H9 (cell line): Measurements from ENCODE around the gene MTCL1. TPM values are rescaled to one million over a fixed set of nuclear protein-coding genes. Genes with fewer than 3 reads are reported as not detected.

Experiments used
- DNase-seq: peaks from one replicate; pipeline ENCODE4 v3.0.0-alpha.2; 2017
- H2AFZ ChIP-seq: one replicate; pipeline ENCODE4 v1.6.1; 2013; ENCODE audit warnings: mild to moderate bottlenecking, low read length, control low read depth, moderate library complexity
- H2AK5ac ChIP-seq: 2 replicates; pipeline ENCODE4 v1.6.1; 2013; ENCODE audit warnings: low read length, control low read depth, mixed read lengths; ENCODE audit not compliant: insufficient read length
- H2BK120ac ChIP-seq: one replicate; pipeline ENCODE4 v1.6.1; 2013; ENCODE audit warnings: low read depth, mild to moderate bottlenecking, low read length, control low read depth, inconsistent platforms; ENCODE audit not compliant: poor library complexity, severe bottlenecking
- H2BK12ac ChIP-seq: 2 replicates; pipeline ENCODE4 v1.6.1; 2013; ENCODE audit warnings: low read length, control low read depth, mixed read lengths, low read depth; ENCODE audit not compliant: insufficient read length
- H2BK15ac ChIP-seq: 2 replicates; pipeline ENCODE4 v1.6.1; 2013; ENCODE audit warnings: low read depth, low read length, control low read depth
- H2BK20ac ChIP-seq: one replicate; pipeline ENCODE4 v1.6.1; 2013; ENCODE audit warnings: low read depth, mild to moderate bottlenecking, low read length, control low read depth, inconsistent platforms; ENCODE audit not compliant: poor library complexity, severe bottlenecking
- H2BK5ac ChIP-seq: 2 replicates; pipeline ENCODE4 v1.6.1; 2013; ENCODE audit warnings: low read length, control low read depth, mixed read lengths; ENCODE audit not compliant: insufficient read length
- H3K14ac ChIP-seq: 2 replicates; pipeline ENCODE4 v1.6.1; 2013; ENCODE audit warnings: low read length, control low read depth; ENCODE audit not compliant: insufficient read depth
- H3K18ac ChIP-seq: 2 replicates; pipeline ENCODE4 v1.6.1; 2013; ENCODE audit warnings: low read depth, mild to moderate bottlenecking, mixed read lengths, low read length, control low read depth; ENCODE audit not compliant: insufficient read length
- H3K23ac ChIP-seq: 2 replicates; pipeline ENCODE4 v1.6.1; 2013; ENCODE audit warnings: low read length, control low read depth, mixed read lengths, low read depth; ENCODE audit not compliant: insufficient read length
- H3K23me2 ChIP-seq: 2 replicates; pipeline ENCODE4 v1.6.1; 2013; ENCODE audit warnings: low read depth, mild to moderate bottlenecking, mixed read lengths, low read length, control low read depth; ENCODE audit not compliant: insufficient read length, poor library complexity, severe bottlenecking
- H3K27ac ChIP-seq: 2 replicates; pipeline ENCODE4 v1.5.1; 2013; ENCODE audit warnings: low read length, control low read depth, mixed read lengths, low read depth; ENCODE audit not compliant: insufficient read length
- H3K27me3 ChIP-seq: 2 replicates; pipeline ENCODE4 v1.6.1; 2013; ENCODE audit warnings: low read length, control low read depth, inconsistent platforms; ENCODE audit not compliant: insufficient read depth
- H3K4ac ChIP-seq: 2 replicates; pipeline ENCODE4 v1.6.1; 2013; ENCODE audit warnings: low read depth, mild to moderate bottlenecking, control low read depth, inconsistent platforms, low read length, moderate library complexity
- H3K4me1 ChIP-seq: 2 replicates; pipeline ENCODE4 v1.6.1; 2013; ENCODE audit warnings: low read length, control low read depth, inconsistent platforms; ENCODE audit not compliant: insufficient read depth
- H3K4me2 ChIP-seq: 2 replicates; pipeline ENCODE4 v1.6.1; 2013; ENCODE audit warnings: low read length, control low read depth, mixed read lengths; ENCODE audit not compliant: insufficient read length, insufficient read depth
- H3K56ac ChIP-seq: 2 replicates; pipeline ENCODE4 v1.6.1; 2013; ENCODE audit warnings: low read depth, mild to moderate bottlenecking, mixed read lengths, low read length, control low read depth; ENCODE audit not compliant: insufficient read length
- H3K79me1 ChIP-seq: 2 replicates; pipeline ENCODE4 v1.6.1; 2013; ENCODE audit warnings: low read depth, mild to moderate bottlenecking, moderate library complexity, low read length, control low read depth, inconsistent platforms; ENCODE audit not compliant: insufficient read depth, poor library complexity, severe bottlenecking
- H3K79me2 ChIP-seq: 2 replicates; pipeline ENCODE4 v1.6.1; 2013; ENCODE audit warnings: low read length, control low read depth, inconsistent platforms; ENCODE audit not compliant: insufficient read depth
- H3K9ac ChIP-seq: 2 replicates; pipeline ENCODE4 v1.6.1; 2013; ENCODE audit warnings: low read length, control low read depth, mixed read lengths; ENCODE audit not compliant: insufficient read length; ENCODE audit errors: extremely low read depth
- H3K9me3 ChIP-seq: one replicate; pipeline ENCODE4 v1.6.1; 2013; ENCODE audit warnings: low read depth, low read length, inconsistent platforms; ENCODE audit not compliant: control insufficient read depth
- H3T11ph ChIP-seq: one replicate; pipeline ENCODE4 v1.6.1; 2013; ENCODE audit warnings: mild to moderate bottlenecking, low read length, control low read depth, inconsistent platforms
- H4K20me1 ChIP-seq: one replicate; pipeline ENCODE4 v1.6.1; 2013; ENCODE audit not compliant: control insufficient read depth, insufficient read length, insufficient read depth
- H4K5ac ChIP-seq: 2 replicates; pipeline ENCODE4 v1.6.1; 2013; ENCODE audit warnings: low read depth, mild to moderate bottlenecking, mixed read lengths, low read length, control low read depth; ENCODE audit not compliant: insufficient read length
- H4K8ac ChIP-seq: replicated peaks from 2 replicates; pipeline ENCODE4 v1.6.1; 2013; ENCODE audit warnings: low read length, control low read depth, mixed read lengths, low read depth; ENCODE audit not compliant: insufficient read length
- H4K91ac ChIP-seq: 2 replicates; pipeline ENCODE4 v1.6.1; 2013; ENCODE audit warnings: low read depth, mild to moderate bottlenecking, moderate library complexity, mixed read lengths, low read length, control low read depth; ENCODE audit not compliant: insufficient read length
- H3K27ac Mint-ChIP-seq, 3 experiments: 2 replicates in 2 of 3; 3 replicates in 1 of 3; pipeline ENCODE4 v1.8.0; 2020 to 2021; ENCODE audit warnings: mixed read lengths in 3 of 3, mild to moderate bottlenecking in 1 of 3, moderate library complexity in 1 of 3
- H3K27me3 Mint-ChIP-seq: 2 replicates; pipeline ENCODE4 v1.8.0; 2021; ENCODE audit warnings: low read depth, mild to moderate bottlenecking, moderate library complexity, mixed read lengths
- H3K36me3 Mint-ChIP-seq, 3 experiments: 2 replicates in 2 of 3; 3 replicates in 1 of 3; pipeline ENCODE4 v1.8.0; 2020 to 2021; ENCODE audit warnings: low read depth in 3 of 3, mixed read lengths in 3 of 3; ENCODE audit not compliant: insufficient read depth in 1 of 3
- H3K4me1 Mint-ChIP-seq, 2 experiments: 2 replicates each; pipeline ENCODE4 v1.8.0; 2020; ENCODE audit warnings: mixed read lengths in 2 of 2
- H3K4me3 Mint-ChIP-seq, 2 experiments: 2 replicates in 1 of 2; 3 replicates in 1 of 2; pipeline ENCODE4 v1.8.0; 2020 to 2021; ENCODE audit warnings: mild to moderate bottlenecking in 2 of 2, mixed read lengths in 2 of 2, moderate library complexity in 1 of 2
- H3K9me3 Mint-ChIP-seq, 2 experiments: 2 replicates in 1 of 2; 3 replicates in 1 of 2; pipeline ENCODE4 v1.8.0; 2020; ENCODE audit warnings: mild to moderate bottlenecking in 2 of 2, mixed read lengths in 2 of 2, moderate library complexity in 1 of 2
- CTCF ChIP-seq: fragments of 200-600 bp; sonication (generic); conservative IDR thresholded peaks from 3 replicates; pipeline ENCODE4 v1.8.0; 2021; ENCODE audit warnings: antibody characterized with exemption, mild to moderate bottlenecking
- WGBS: extraction: QIAGEN DNeasy Blood & Tissue Kit; methylation state at CpG from one replicate; pipeline ENCODE4 v1.1.7; 2013; ENCODE audit warnings: missing lambda C conversion rate, low lambda C conversion rate, mixed read lengths; ENCODE audit not compliant: insufficient read length; ENCODE audit errors: extremely low coverage; 5-methylcytosine and 5-hydroxymethylcytosine counted together
- total RNA-seq: library from RNA; stranded (reverse); gene quantifications from 2 replicates; pipeline ENCODE4 v1.2.1, GENCODE V29; 2021

Gene MTCL1
- total RNA-seq, 1 experiment from 2014 or later, result 50.7 TPM

- Histone ChIP-seq H2AFZ (no peak overlapping the region), H3K27ac (no peak overlapping the region), H3K79me1 (peaks cover 2% of the 10 kb centered on the region), H3K79me2 (no peaks in the 10 kb centered on the region), H3K4me1 (no peaks in the 10 kb centered on the region), H2BK15ac (no peak overlapping the region), H3K18ac (no peak overlapping the region), H2BK12ac (no peak overlapping the region), H3K9me3 (no peaks in the 10 kb centered on the region), H3K9ac (no peak overlapping the region), H3K23ac (no peak overlapping the region), H3K14ac (no peak overlapping the region), H3T11ph (no peak overlapping the region), H2BK20ac (no peak overlapping the region), H4K8ac (no peak overlapping the region), H3K27me3 (no peaks in the 10 kb centered on the region), H4K5ac (no peak overlapping the region), H3K4ac (no peak overlapping the region), H2AK5ac (no peak overlapping the region), H3K23me2 (no peaks in the 10 kb centered on the region), H3K56ac (no peak overlapping the region), H2BK5ac (no peak overlapping the region), H3K4me2 (no peak overlapping the region), H2BK120ac (no peak overlapping the region), H4K20me1 (no peaks in the 10 kb centered on the region), H4K91ac (no peak overlapping the region)
- Mint-ChIP-seq H3K9me3 (peaks cover 0 to 3% of the 10 kb centered on the region in 2 experiments; a peak in 3 of 5 replicates), H3K27me3 (no peaks in the 10 kb centered on the region), H3K4me3 (no peak overlapping the region), H3K27ac (no peak overlapping the region), H3K4me1 (peaks cover 29 to 32% of the 10 kb centered on the region in 2 experiments), H3K36me3 (peaks cover 19 to 64% (median 45%) of the 10 kb centered on the region in 3 experiments)
- no CpG with 5 or more reads among the region's 4 CpGs for WGBS
- TF ChIP-seq CTCF, result no peak
- DNase-seq, result no peak
These were observed 21.8 kb downstream of the MTCL1 start for GRCh38 chr18:8726963-8727705.
